ENCODE measurements around the gene GCKR.

GCKR gene

GRCh38 chr2:27566628-27567027 is 70.0 kb downstream of the GCKR start:
- Histone ChIP-seq H3K36me3 (replicated peaks; ENCODE audit: insufficient read depth, low read length) (no peaks in the 10 kb centered on the region), H3K79me2 (ENCODE audit: low read length) (no peaks in the 10 kb centered on the region), H2AFZ (ENCODE audit: low read length) (no peak overlapping the region), H3K4me2 (ENCODE audit: low read depth, low read length) (no peak overlapping the region), H3K27me3 (replicated peaks; ENCODE audit: insufficient read depth, low read length) (no peaks in the 10 kb centered on the region), H3F3A (ENCODE audit: insufficient read depth, low read length) (no peaks in the 10 kb centered on the region), H3K27ac (ENCODE audit: low read length) (no peak overlapping the region), H4K20me1 (ENCODE audit: insufficient read depth, low read length) (no peaks in the 10 kb centered on the region), H3K4me1 (ENCODE audit: low read length) (no peaks in the 10 kb centered on the region), H3K4me3 (ENCODE audit: low read length) (no peak overlapping the region), H3K9me3 (replicated peaks; ENCODE audit: insufficient read depth, low read length) (no peaks in the 10 kb centered on the region), H3K9ac (ENCODE audit: low read length) (no peak overlapping the region), H3K9me2 (replicated peaks; ENCODE audit: insufficient read depth, low read length) (no peaks in the 10 kb centered on the region)
- no peak for DNase-seq
- TF ChIP-seq EZH2 (optimal IDR thresholded peaks at IDR 0.05; ENCODE audit: low read depth, low read length) (no peak), CTCF (IDR thresholded peaks at IDR 0.05; ENCODE audit: low read length) (no peak), EZH2phosphoT487 (IDR thresholded peaks at IDR 0.05; ENCODE audit: low read length) (no peak)

GRCh38 chr2:27569398-27569797 is 72.8 kb downstream of the GCKR start:
- TF ChIP-seq EZH2phosphoT487 (IDR thresholded peaks at IDR 0.05; ENCODE audit: low read length) (no peak), EZH2 (optimal IDR thresholded peaks at IDR 0.05; ENCODE audit: low read depth, low read length) (no peak), CTCF (IDR thresholded peaks at IDR 0.05; ENCODE audit: low read length) (no peak)
- no peak overlapping the region for H2AFZ ChIP-seq (ENCODE audit: low read length)
- H3K4me1 ChIP-seq (ENCODE audit: low read length): no peaks in the 10 kb centered on the region
- no peak overlapping the region for H3K9ac ChIP-seq (ENCODE audit: low read length)
- H3K79me2 ChIP-seq (ENCODE audit: low read length): no peaks in the 10 kb centered on the region
- H3K4me2 ChIP-seq (ENCODE audit: low read depth, low read length): no peak overlapping the region
- no peaks in the 10 kb centered on the region for H3K27me3 ChIP-seq (replicated peaks; ENCODE audit: insufficient read depth, low read length)
- no peaks in the 10 kb centered on the region for H4K20me1 ChIP-seq (ENCODE audit: insufficient read depth, low read length)
- no peaks in the 10 kb centered on the region for H3K36me3 ChIP-seq (replicated peaks; ENCODE audit: insufficient read depth, low read length)
- no peak overlapping the region for H3K4me3 ChIP-seq (ENCODE audit: low read length)
- no peaks in the 10 kb centered on the region for H3K9me3 ChIP-seq (replicated peaks; ENCODE audit: insufficient read depth, low read length)
- DNase-seq: no peak
- no peaks in the 10 kb centered on the region for H3K9me2 ChIP-seq (replicated peaks; ENCODE audit: insufficient read depth, low read length)
- no peaks in the 10 kb centered on the region for H3F3A ChIP-seq (ENCODE audit: insufficient read depth, low read length)
- H3K27ac ChIP-seq (ENCODE audit: low read length): no peak overlapping the region

GRCh38 chr2:27571197-27571596 is 74.6 kb downstream of the GCKR start:
- DNase-seq: no peak
- no peaks in the 10 kb centered on the region for H3K9me2 ChIP-seq (replicated peaks; ENCODE audit: insufficient read depth, low read length)
- H3F3A ChIP-seq (ENCODE audit: insufficient read depth, low read length): no peaks in the 10 kb centered on the region
- no peaks in the 10 kb centered on the region for H3K36me3 ChIP-seq (replicated peaks; ENCODE audit: insufficient read depth, low read length)
- H3K4me2 ChIP-seq (ENCODE audit: low read depth, low read length): no peak overlapping the region
- H2AFZ ChIP-seq (ENCODE audit: low read length): no peak overlapping the region
- H3K27ac ChIP-seq (ENCODE audit: low read length): no peak overlapping the region
- no peak for TF ChIP-seq CTCF (IDR thresholded peaks at IDR 0.05; ENCODE audit: low read length)
- no peak for TF ChIP-seq EZH2phosphoT487 (IDR thresholded peaks at IDR 0.05; ENCODE audit: low read length)
- TF ChIP-seq EZH2 (optimal IDR thresholded peaks at IDR 0.05; ENCODE audit: low read depth, low read length): no peak
- H3K4me1 ChIP-seq (ENCODE audit: low read length): no peaks in the 10 kb centered on the region
- no peaks in the 10 kb centered on the region for H3K27me3 ChIP-seq (replicated peaks; ENCODE audit: insufficient read depth, low read length)
- H4K20me1 ChIP-seq (ENCODE audit: insufficient read depth, low read length): no peaks in the 10 kb centered on the region
- no peaks in the 10 kb centered on the region for H3K9me3 ChIP-seq (replicated peaks; ENCODE audit: insufficient read depth, low read length)
- no peaks in the 10 kb centered on the region for H3K79me2 ChIP-seq (ENCODE audit: low read length)
- H3K4me3 ChIP-seq (ENCODE audit: low read length): no peak overlapping the region
- H3K9ac ChIP-seq (ENCODE audit: low read length): no peak overlapping the region

All from MM.1S (cell line).